Fibroblast of upper back skin (primary cell): ENCODE results near the gene DCDC2.
"Not testable (repeated sequence)": the region's sequence is repeated elsewhere in the genome, so short reads cannot be mapped to it uniquely, and the experiment has no call there.

Experiments
- DNase-seq: peaks from one replicate; pipeline ENCODE4 v3.0.0-alpha.2; 2013

Gene DCDC2

GRCh38 chr6:24357336-24358218 is at the start of gene DCDC2:
Gene DCDC2 (minus strand): TSS chr6:24358059. CDS start chr6:24357750, 309 bp downstream.
- DNase-seq = no peak

GRCh38 chr6:24405262-24405661 is 47.4 kb upstream of the DCDC2 start:
- no peak for DNase-seq

GRCh38 chr6:24403501-24403824 is 45.6 kb upstream of the DCDC2 start:
- DNase-seq = no peak

- DNase-seq = peak; percentile 71
Observed at GRCh38 chr6:24402697-24403500, 45.0 kb upstream of the DCDC2 start, which contains the start of gene MRS2. Gene MRS2 (plus strand): TSS chr6:24402936. CDS start chr6:24403047, 111 bp downstream.

GRCh38 chr6:24401458-24401857 is 43.6 kb upstream of the DCDC2 start:
- DNase-seq = no peak

- not testable (repeated sequence) for DNase-seq
Observed at GRCh38 chr6:24400045-24401039, 42.5 kb upstream of the DCDC2 start.

- no peak for DNase-seq
Observed at GRCh38 chr6:24397631-24398030, 39.8 kb upstream of the DCDC2 start.

- DNase-seq = no peak
Observed at GRCh38 chr6:24396824-24397223, 39.0 kb upstream of the DCDC2 start.

- DNase-seq = peak; percentile 60
Observed at GRCh38 chr6:24394780-24395437, 37.0 kb upstream of the DCDC2 start.

GRCh38 chr6:24394061-24394779 is 36.4 kb upstream of the DCDC2 start:
- no peak for DNase-seq

- no peak for DNase-seq
Observed at GRCh38 chr6:24391756-24392405, 34.0 kb upstream of the DCDC2 start.

- DNase-seq = no peak
Observed at GRCh38 chr6:24391208-24391607, 33.3 kb upstream of the DCDC2 start.

- DNase-seq = no peak
Observed at GRCh38 chr6:24387818-24388217, 30.0 kb upstream of the DCDC2 start.

GRCh38 chr6:24385536-24386269 is 27.8 kb upstream of the DCDC2 start:
- DNase-seq = no peak

GRCh38 chr6:24384369-24385130 is 26.7 kb upstream of the DCDC2 start:
- DNase-seq = not testable (repeated sequence)

- DNase-seq = not testable (repeated sequence)
Observed at GRCh38 chr6:24382891-24383494, 25.1 kb upstream of the DCDC2 start.

GRCh38 chr6:24382220-24382540 is 24.3 kb upstream of the DCDC2 start:
- no peak for DNase-seq

GRCh38 chr6:24381476-24382219 is 23.8 kb upstream of the DCDC2 start:
- no peak for DNase-seq
